ENCODE results near the gene NAT10.

DNA sequence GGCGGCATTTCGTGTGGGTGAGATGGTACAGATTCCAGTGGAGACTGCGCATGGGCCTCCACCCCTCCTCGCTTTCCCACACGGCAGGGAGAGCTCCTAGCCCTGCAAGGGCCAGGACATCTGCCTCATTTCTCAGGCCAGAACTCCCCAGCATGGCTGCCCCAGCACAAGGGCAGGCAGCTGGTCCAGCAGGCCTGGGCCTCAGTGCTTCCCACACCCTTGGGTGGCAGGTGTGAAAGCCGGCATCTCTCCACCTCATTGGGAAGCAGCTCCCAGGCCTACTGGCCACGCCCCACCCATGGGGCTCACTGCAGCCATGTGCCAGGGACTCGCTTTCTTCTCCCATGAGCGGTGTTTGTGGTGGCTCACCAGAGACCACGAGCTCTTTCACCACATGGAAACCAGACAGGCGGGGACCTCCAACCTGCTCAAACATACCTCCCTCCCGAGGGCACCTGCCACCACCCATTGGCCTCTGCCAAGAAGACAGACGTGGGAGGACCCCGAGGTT lies 79.1 kb downstream of the NAT10 start:
- TF ChIP-seq POLR2A (IDR thresholded peaks at IDR 0.05): no peak
- TF ChIP-seq, protein P1, sequence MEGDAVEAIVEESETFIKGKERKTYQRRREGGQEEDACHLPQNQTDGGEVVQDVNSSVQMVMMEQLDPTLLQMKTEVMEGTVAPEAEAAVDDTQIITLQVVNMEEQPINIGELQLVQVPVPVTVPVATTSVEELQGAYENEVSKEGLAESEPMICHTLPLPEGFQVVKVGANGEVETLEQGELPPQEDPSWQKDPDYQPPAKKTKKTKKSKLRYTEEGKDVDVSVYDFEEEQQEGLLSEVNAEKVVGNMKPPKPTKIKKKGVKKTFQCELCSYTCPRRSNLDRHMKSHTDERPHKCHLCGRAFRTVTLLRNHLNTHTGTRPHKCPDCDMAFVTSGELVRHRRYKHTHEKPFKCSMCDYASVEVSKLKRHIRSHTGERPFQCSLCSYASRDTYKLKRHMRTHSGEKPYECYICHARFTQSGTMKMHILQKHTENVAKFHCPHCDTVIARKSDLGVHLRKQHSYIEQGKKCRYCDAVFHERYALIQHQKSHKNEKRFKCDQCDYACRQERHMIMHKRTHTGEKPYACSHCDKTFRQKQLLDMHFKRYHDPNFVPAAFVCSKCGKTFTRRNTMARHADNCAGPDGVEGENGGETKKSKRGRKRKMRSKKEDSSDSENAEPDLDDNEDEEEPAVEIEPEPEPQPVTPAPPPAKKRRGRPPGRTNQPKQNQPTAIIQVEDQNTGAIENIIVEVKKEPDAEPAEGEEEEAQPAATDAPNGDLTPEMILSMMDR (IDR thresholded peaks at IDR 0.05): no peak
